Breast epithelium (tissue), 4 donors: ENCODE data around the gene DUSP6. TPM values are rescaled to one million over a fixed set of nuclear protein-coding genes. Genes with fewer than 3 reads are reported as not detected.

Source experiments
- DNase-seq, 2 donors: peaks; one replicate each; pipeline ENCODE4 v3.0.0-alpha.2; 2019; ENCODE audit warnings: low spot score in 2 of 2
- H3K27ac ChIP-seq, 2 donors: fragments of 200-600 bp; sonication (generic) in 1 of 2; one replicate each; pipeline ENCODE4 v1.5.1; 2016 to 2019; ENCODE audit warnings: mild to moderate bottlenecking in 1 of 2
- H3K27me3 ChIP-seq, 2 donors: fragments of 200-600 bp; sonication (generic) in 1 of 2; one replicate each; pipeline versions ENCODE4 v1.5.1 to v1.6.0; 2017 to 2019; ENCODE audit warnings: control low read depth in 1 of 2, mild to moderate bottlenecking in 1 of 2
- H3K36me3 ChIP-seq: fragments of 200-600 bp; one replicate; pipeline ENCODE4 v1.5.1; 2019
- H3K4me1 ChIP-seq, 2 donors: fragments of 200-600 bp; sonication (generic); one replicate each; pipeline ENCODE4 v1.5.1; 2016 to 2019; ENCODE audit warnings: control low read depth in 1 of 2
- H3K4me3 ChIP-seq, 3 donors: fragments of 200-600 bp; sonication (generic); 1 replicate in 2 of 3; 2 replicates in 1 of 3; pipeline ENCODE4 v1.5.1; 2016 to 2019; ENCODE audit warnings: mild to moderate bottlenecking in 3 of 3, moderate library complexity in 2 of 3
- H3K9me3 ChIP-seq, 2 donors: fragments of 200-600 bp; sonication (generic) in 1 of 2; one replicate each; pipeline ENCODE4 v1.5.1; 2016 to 2019; ENCODE audit warnings: control low read depth in 1 of 2
- POLR2A ChIP-seq: fragments of 450-650 bp; IDR thresholded peaks from one replicate; pipeline ENCODE4 v1.6.1; 2016; ENCODE audit warnings: antibody characterized with exemption, mild to moderate bottlenecking, moderate library complexity
- POLR2AphosphoS5 ChIP-seq, 3 donors: sonication (generic); formaldehyde crosslinking; IDR thresholded peaks; one replicate each; pipeline ENCODE4 v1.6.1; 2017; ENCODE audit warnings: antibody characterized with exemption in 3 of 3
- intact Hi-C: fragments of 100-400 bp; cut with DNase I; formaldehyde crosslinking; loops from one replicate; pipeline ENCODE4 v1.15.1; 2023; ENCODE audit warnings: low total_unique reads
- total RNA-seq, 3 donors: library from RNA; depleted of rRNA; stranded (reverse); fragments of >200 nt; gene quantifications; one replicate each; pipeline ENCODE4 v1.1.0, GENCODE V29; 2016
- TF ChIP-seq, protein P1 (sequence below), 3 donors: fragments of 450-650 bp; IDR thresholded peaks; one replicate each; pipeline ENCODE4 v1.5.1; 2016 to 2017; ENCODE audit warnings: antibody characterized with exemption in 3 of 3, mild to moderate bottlenecking in 3 of 3, moderate library complexity in 3 of 3

The DUSP6 gene
- total RNA-seq, 3 donors from 2014 or later, result 53.8 to 97.5 (median 88.8) TPM

DNA sequence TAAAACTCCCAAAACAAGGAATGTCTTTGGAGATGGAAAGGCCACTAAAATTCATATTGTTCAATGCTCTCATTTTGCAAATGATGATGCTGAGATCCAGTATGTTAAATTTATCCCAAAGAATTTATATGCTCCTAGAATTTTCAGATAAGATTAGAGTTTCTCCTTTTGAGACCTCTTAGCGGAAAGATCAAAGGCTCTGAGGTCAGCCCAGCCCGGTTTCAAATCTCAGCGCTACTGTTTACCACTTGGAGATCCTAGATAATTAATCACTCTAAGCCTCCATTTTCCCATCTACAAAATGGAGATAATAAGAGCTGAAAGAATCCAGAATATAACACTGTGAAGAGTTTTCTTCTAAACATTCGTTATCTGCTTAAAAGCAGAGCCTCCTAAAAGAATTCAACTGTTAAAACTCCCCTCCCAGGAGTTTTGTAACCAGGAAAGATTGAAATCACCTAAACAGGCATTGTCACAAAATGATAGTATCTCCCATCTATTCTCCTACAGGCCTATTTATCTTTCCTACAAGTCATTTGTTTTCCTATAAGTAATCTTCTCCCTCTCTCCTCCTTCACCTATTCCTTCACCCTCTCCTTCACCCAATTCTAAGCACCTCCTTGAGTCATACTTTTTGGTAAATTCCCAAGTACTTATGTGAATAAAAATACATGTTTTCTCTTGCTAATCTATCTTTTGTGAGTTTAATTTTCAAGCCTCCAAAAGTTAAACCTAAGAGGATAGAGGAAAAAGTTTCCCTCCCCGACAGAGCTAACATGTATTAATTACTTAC, 16.7 kb downstream of the DUSP6 start:
- no peaks in the 10 kb centered on the region for H3K27me3 ChIP-seq
- intact Hi-C loops, result loop anchor here (5.0 kb wide), 1 partner anchor 463 kb away; no protein-coding TSS in a partner anchor
- H3K27ac ChIP-seq, result no peak overlapping the region
- no peak for DNase-seq
- H3K4me1 ChIP-seq, result no peaks in the 10 kb centered on the region
- H3K36me3 ChIP-seq, result no peaks in the 10 kb centered on the region
- TF ChIP-seq POLR2A (no peak), POLR2AphosphoS5 (IDR thresholded peaks at IDR 0.05) (no peak)
- TF ChIP-seq, protein P1, sequence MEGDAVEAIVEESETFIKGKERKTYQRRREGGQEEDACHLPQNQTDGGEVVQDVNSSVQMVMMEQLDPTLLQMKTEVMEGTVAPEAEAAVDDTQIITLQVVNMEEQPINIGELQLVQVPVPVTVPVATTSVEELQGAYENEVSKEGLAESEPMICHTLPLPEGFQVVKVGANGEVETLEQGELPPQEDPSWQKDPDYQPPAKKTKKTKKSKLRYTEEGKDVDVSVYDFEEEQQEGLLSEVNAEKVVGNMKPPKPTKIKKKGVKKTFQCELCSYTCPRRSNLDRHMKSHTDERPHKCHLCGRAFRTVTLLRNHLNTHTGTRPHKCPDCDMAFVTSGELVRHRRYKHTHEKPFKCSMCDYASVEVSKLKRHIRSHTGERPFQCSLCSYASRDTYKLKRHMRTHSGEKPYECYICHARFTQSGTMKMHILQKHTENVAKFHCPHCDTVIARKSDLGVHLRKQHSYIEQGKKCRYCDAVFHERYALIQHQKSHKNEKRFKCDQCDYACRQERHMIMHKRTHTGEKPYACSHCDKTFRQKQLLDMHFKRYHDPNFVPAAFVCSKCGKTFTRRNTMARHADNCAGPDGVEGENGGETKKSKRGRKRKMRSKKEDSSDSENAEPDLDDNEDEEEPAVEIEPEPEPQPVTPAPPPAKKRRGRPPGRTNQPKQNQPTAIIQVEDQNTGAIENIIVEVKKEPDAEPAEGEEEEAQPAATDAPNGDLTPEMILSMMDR (IDR thresholded peaks at IDR 0.05), result no peak
- H3K9me3 ChIP-seq, result no peaks in the 10 kb centered on the region
- no peak overlapping the region for H3K4me3 ChIP-seq

DNA sequence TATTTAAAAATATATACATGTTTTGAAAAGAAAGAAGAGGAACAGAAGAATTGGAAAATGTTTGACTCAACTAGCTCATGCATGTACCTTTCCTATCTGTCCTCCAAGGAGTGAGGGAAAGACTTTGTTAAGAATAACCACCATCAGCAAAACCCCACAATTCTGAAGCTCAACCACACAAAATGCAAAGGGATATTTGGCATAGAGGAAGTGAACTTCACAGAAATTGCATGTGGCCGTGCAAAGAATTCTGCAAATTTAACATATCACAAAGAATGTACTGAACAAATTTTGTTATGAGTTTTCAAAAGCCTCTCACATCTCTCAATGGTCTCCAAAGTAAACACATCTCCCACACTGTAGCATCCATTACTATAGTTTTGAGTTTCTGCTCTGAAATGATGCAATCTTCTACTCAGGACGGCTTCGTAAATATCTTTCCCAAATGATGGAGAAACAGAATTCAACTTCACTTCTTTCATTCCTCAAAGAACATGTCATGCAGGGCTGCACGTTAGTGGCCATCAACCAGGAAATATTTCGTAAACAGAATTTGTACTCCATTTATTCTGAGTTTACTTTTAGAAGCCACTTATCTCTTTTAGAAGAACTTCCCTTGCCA, 17.6 kb downstream of the DUSP6 start:
- TF ChIP-seq, protein P1 (IDR thresholded peaks at IDR 0.05), result no peak
- TF ChIP-seq POLR2A (no peak), POLR2AphosphoS5 (IDR thresholded peaks at IDR 0.05) (no peak)
- no peaks in the 10 kb centered on the region for H3K36me3 ChIP-seq
- no peak overlapping the region for H3K27ac ChIP-seq
- no peak for DNase-seq
- no peak overlapping the region for H3K4me3 ChIP-seq
- intact Hi-C loops, result loop anchor here (5.0 kb wide), 1 partner anchor 462 kb away; no protein-coding TSS in a partner anchor
- no peaks in the 10 kb centered on the region for H3K27me3 ChIP-seq
- no peaks in the 10 kb centered on the region for H3K4me1 ChIP-seq
- H3K9me3 ChIP-seq, result no peaks in the 10 kb centered on the region

DNA sequence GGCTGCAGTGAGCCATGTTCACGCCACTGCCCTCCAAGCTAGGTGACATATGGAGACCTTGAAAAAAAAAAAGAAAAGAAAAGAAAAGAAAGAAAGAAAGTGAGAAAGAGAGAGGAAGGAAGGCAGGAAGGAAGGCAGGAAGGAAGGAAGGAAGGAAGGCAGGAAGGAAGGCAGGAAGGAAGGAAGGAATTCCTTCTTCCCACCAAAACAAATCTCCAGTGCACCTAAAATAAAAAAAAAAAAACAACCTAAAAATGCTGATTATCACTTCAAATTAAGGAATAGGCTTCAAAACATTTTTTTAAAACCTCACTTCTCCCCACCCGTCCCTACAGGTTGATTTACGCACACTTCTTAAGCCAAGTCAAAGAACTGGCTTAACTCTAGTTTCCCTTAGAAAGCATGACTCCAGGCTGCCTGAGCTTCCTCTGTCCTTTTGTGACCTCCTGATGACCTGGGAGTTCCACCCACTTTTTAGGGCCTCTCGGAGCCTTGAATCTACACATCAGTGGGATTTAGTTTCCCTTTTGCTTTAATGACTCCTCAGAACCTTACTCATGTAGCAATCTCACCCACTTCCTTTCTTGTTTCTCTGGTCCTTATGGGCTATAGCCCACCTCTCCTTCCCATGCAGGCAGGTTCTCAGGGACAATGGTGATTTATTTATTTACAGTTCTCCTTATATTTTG, 18.6 kb downstream of the DUSP6 start:
- H3K9me3 ChIP-seq, result no peaks in the 10 kb centered on the region
- intact Hi-C loops, result no loop called here
- H3K4me3 ChIP-seq, result no peak overlapping the region
- no peaks in the 10 kb centered on the region for H3K4me1 ChIP-seq
- H3K27me3 ChIP-seq, result no peaks in the 10 kb centered on the region
- H3K27ac ChIP-seq, result no peak overlapping the region
- TF ChIP-seq, protein P1 (IDR thresholded peaks at IDR 0.05), result no peak
- TF ChIP-seq POLR2AphosphoS5 (IDR thresholded peaks at IDR 0.05), result no peak
- TF ChIP-seq POLR2A, result no peak
- no peaks in the 10 kb centered on the region for H3K36me3 ChIP-seq
- DNase-seq, result no peak

DNA sequence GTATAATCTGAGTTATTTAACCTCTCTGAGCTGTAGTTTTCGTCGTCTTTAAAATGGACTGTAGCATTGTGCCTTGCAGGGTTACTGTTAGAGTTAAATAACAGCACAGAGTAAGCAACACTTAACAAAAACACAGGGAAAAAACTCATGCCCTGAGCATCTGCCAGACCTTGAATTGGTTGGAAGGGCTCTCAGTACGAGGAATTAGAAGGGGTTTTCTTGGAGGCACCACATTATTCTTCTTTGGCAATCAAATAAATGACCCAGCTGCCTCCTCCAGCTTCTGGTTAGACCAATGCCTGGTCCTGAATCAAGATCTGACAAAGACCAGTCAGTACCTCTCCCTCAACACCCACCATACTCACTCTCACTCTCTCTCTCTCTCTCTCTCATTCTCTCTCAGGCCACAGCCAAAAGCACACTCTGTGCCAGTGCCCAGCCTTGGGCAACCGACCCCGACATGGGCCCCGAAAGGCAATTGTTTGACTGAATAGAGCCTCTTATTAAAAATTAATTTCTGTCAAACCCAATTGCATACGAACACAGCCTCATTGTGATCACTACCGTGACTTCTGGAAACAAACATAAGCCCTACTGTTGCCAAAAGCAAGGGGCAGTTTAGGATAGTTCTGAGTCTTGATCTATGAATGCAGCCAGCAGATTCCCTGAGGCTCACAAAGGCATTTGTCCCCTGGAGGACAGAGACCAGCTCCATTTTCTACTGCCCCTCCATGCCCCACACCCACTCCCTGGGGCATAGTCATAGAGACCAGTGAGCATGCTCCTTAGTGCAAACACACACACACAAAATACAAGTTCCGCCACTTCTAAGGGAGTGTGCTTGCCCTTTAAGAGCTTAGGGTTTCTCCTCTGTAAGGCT, 23.9 kb downstream of the DUSP6 start:
- intact Hi-C loops, result loop anchor here (5.0 kb wide), 1 partner anchor 169 kb away; no protein-coding TSS in a partner anchor
- no peak for DNase-seq
- TF ChIP-seq POLR2A (no peak), POLR2AphosphoS5 (IDR thresholded peaks at IDR 0.05) (no peak)
- TF ChIP-seq, protein P1 (IDR thresholded peaks at IDR 0.05), result no peak
- no peaks in the 10 kb centered on the region for H3K36me3 ChIP-seq
- H3K27me3 ChIP-seq, result no peaks in the 10 kb centered on the region
- peak overlapping the region; percentile 3 to 51 for H3K27ac ChIP-seq
- H3K4me1 ChIP-seq, result no peaks in the 10 kb centered on the region
- no peak overlapping the region for H3K4me3 ChIP-seq
- H3K9me3 ChIP-seq, result no peaks in the 10 kb centered on the region
